ENCODE measurements around the gene SYNE1. TPM values are rescaled to one million over a fixed set of nuclear protein-coding genes. Genes with fewer than 3 reads are reported as not detected.
A peak's percentile ranks its signal among the peaks of the same experiment; 100 is the strongest.

SYNE1 gene
- total and polyA plus RNA-seq, 7 donors, result 7.2 to 203 (median 86.4) TPM

GRCh38 chr6:152351110-152351509 lies 286.1 kb downstream of the SYNE1 start:
- Histone ChIP-seq H3K36me3 (peaks cover 8 to 84% (median 50%) of the 10 kb centered on the region in 4 donors), H3K27ac (peak overlapping the region in 3 of 4 donors; percentile 0 to 37 (median 3)), H3K9me3 (no peaks in the 10 kb centered on the region), H3K4me1 (peaks cover 0 to 7% (median 0%) of the 10 kb centered on the region in 4 donors), H3K27me3 (no peaks in the 10 kb centered on the region), H3K4me3 (no peak overlapping the region)
- WGBS, 2 donors, result 94 to 95% methylated on average over 2 of the region's 2 CpGs
- intact Hi-C loops (cut with DNase I), result loop anchor here (5.0 kb wide), 1 partner anchor 39 kb away; no protein-coding TSS in a partner anchor
- TF ChIP-seq POLR2A (IDR thresholded peaks at IDR 0.05) (no peak), CTCF (IDR thresholded peaks at IDR 0.05) (no peak), EP300 (IDR thresholded peaks at IDR 0.05) (no peak), POLR2AphosphoS5 (IDR thresholded peaks at IDR 0.05) (no peak)
- DNase-seq, result no peak

GRCh38 chr6:152348116-152348515 lies 289.0 kb downstream of the SYNE1 start:
- H3K36me3 ChIP-seq, result peaks cover 5 to 91% (median 47%) of the 10 kb centered on the region in 4 donors
- H3K9me3 ChIP-seq, result no peaks in the 10 kb centered on the region
- WGBS, 2 donors, result 92 to 96% methylated on average over 6 of the region's 6 CpGs
- no peak overlapping the region for H3K4me3 ChIP-seq
- H3K27ac ChIP-seq, result no peak overlapping the region
- peaks cover 0 to 7% (median 0%) of the 10 kb centered on the region in 4 donors for H3K4me1 ChIP-seq
- no peaks in the 10 kb centered on the region for H3K27me3 ChIP-seq
- intact Hi-C loops (cut with DNase I), result no loop called here
- DNase-seq, result no peak
- TF ChIP-seq EP300 (IDR thresholded peaks at IDR 0.05) (no peak), POLR2AphosphoS5 (IDR thresholded peaks at IDR 0.05) (no peak), POLR2A (IDR thresholded peaks at IDR 0.05) (no peak)

GRCh38 chr6:152343735-152344360 lies 293.3 kb downstream of the SYNE1 start:
- Histone ChIP-seq H3K27me3 (no peaks in the 10 kb centered on the region), H3K9me3 (no peaks in the 10 kb centered on the region), H3K4me1 (no peaks in the 10 kb centered on the region), H3K36me3 (peaks cover 5 to 96% (median 26%) of the 10 kb centered on the region in 4 donors), H3K4me3 (no peak overlapping the region), H3K27ac (no peak overlapping the region)
- WGBS, 2 donors, result 81 to 96% methylated on average over 9 of the region's 9 CpGs
- TF ChIP-seq CTCF (IDR thresholded peaks at IDR 0.05) (no peak), POLR2AphosphoS5 (IDR thresholded peaks at IDR 0.05) (no peak), EP300 (IDR thresholded peaks at IDR 0.05) (no peak), POLR2A (IDR thresholded peaks at IDR 0.05) (no peak)
- intact Hi-C loops (cut with DNase I), result no loop called here
- no peak for DNase-seq

GRCh38 chr6:152341596-152341995 lies 295.6 kb downstream of the SYNE1 start:
- no peak overlapping the region for H3K4me3 ChIP-seq
- no peak overlapping the region for H3K27ac ChIP-seq

More at GRCh38 chr6:152341596-152341995, 295.6 kb downstream of the SYNE1 start:
- H3K36me3 ChIP-seq, result peaks cover 8 to 98% (median 25%) of the 10 kb centered on the region in 4 donors
- TF ChIP-seq CTCF (IDR thresholded peaks at IDR 0.05) (no peak), POLR2A (IDR thresholded peaks at IDR 0.05) (no peak), EP300 (IDR thresholded peaks at IDR 0.05) (no peak), POLR2AphosphoS5 (IDR thresholded peaks at IDR 0.05) (no peak)
- DNase-seq, result no peak
- WGBS, 2 donors, result 54 to 76% methylated on average over 5 of the region's 5 CpGs
- H3K9me3 ChIP-seq, result no peaks in the 10 kb centered on the region
- intact Hi-C loops (cut with DNase I), result no loop called here
- H3K4me1 ChIP-seq, result no peaks in the 10 kb centered on the region
- no peaks in the 10 kb centered on the region for H3K27me3 ChIP-seq

All from sigmoid colon (tissue), 7 donors.